ENCODE data around the gene RASA3.

Gene RASA3

GRCh38 chr13:114035186-114035582, 97.2 kb downstream of the RASA3 start:
- no peak for DNase-seq (ENCODE audit: low spot score)

DNA sequence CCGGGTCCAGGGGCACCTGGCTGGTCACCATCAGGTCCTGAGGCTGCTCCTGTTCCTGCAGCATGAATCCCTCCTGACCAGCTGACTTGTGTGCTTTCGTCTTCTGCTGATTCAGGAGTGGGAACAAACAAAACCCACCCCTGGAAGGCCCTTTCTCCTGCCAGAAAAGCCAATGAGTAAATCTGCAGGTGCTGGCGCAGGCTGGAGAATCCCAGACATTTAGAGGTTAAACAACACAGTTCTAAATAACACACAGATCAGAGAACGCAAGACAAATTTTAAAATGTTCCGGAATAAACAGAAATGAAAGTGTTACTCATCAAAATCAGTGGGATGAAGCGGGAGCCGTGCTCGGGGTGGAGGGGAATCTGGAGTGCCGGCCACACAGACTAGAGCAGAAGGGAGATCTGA, 97.9 kb downstream of the RASA3 start:
- no peak for DNase-seq (ENCODE audit: low spot score)

GRCh38 chr13:114033541-114034315, 98.7 kb downstream of the RASA3 start:
- DNase-seq (ENCODE audit: low spot score), result no peak

GRCh38 chr13:114032126-114032799, 100.2 kb downstream of the RASA3 start:
- no peak for DNase-seq (ENCODE audit: low spot score)

DNA sequence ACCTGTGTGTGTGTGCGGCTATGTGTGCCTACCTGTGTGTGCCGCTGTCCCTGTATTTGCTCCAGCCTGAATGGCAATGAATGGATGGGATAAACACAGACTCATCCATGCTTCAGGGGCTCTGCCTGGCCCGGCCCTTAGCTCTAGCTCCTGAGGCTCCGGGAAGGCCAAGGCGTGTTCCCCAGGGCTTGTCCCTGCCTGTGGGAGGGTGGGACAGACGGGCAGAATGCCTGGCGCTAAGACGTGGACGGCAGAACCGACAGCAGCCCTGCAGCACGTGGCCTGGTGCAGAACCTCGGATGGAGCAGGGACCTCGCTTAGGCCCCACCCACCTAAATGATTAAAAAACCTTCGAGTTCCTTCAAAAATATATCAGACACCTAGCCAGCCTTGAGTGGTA, 100.8 kb downstream of the RASA3 start:
- DNase-seq (ENCODE audit: low spot score), result no peak

DNA sequence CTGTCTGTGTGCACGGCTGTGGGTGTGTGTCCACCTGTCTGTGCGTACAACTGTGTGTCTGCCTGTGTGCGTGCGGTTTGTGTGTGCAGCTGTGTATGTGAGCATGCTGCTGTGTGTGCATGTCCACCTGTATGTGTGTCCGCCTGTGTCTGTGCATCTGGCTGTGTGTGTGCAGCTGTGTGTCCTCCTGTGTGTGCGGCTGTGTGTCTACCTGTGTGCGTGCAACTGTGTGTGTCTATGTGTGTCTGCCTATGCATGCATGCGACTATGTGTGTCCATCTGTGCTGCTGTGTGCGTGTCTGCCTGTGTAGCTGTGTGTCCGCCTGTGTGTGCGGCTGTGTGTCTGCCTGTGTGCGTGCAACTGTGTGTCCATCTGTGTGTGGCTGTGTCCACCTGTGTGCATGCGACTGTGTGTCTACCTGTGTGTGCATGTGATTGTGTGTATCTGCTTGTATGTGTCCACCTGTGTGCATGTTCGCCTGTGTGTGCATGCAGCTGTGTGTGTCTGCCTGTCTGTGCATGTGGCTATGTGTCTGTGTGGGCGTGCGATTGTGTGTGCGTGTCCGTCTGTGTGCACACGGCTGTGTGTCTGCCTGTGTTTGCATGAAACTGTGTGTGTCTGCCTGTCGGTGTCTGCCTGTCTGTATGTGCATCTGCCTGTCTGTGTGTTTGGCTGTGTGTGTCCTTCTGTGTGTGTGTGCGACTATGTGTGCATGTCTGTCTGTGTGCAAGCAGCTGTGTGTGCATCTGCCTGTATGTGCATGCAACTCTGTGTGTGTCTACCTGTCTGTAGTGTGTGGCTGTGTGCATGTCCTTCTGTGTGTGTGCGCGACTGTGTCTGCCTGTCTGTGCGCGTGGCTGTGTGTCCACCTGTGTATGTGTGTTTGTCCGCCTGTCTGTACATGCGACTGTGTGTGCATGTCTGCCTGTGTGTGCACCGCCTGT, 101.5 kb downstream of the RASA3 start:
- DNase-seq (ENCODE audit: low spot score), result no peak

DNA sequence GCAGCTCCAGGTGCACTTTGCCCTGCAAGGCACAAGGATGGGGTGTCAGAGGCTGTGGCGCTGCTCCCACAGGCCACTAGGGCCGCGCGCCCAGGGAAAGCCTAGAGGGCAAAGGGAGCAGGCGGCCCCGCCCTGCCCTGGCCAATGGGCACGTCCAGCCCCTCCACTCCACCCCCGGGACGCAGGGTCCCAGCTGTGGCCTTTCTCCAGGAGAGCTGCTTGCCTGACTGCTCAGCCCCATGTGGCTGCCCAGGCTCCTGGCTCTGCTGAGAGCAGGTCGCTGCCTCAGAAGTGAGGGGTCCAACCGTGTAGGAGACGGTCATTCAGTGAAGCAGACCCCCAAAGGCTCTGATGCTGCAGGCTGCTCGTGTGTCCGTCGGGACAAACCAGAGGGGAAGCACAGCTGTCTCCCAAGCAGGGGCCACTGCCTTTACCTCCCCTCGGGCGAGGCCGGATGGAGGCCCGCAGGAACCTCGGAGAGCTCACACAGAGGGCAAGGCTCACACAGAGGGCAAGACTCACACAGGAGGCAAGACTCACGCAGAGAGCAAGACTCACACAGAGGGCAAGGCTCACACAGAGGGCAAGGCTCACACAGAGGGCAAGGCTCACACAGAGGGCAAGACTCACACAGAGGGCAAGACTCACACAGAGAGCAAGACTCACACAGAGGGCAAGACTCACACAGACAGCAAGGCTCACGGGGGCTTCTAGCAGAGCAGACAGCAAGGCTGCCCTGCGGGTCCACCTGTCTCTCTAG, 102.4 kb downstream of the RASA3 start:
- DNase-seq (ENCODE audit: low spot score), result no peak

DNA sequence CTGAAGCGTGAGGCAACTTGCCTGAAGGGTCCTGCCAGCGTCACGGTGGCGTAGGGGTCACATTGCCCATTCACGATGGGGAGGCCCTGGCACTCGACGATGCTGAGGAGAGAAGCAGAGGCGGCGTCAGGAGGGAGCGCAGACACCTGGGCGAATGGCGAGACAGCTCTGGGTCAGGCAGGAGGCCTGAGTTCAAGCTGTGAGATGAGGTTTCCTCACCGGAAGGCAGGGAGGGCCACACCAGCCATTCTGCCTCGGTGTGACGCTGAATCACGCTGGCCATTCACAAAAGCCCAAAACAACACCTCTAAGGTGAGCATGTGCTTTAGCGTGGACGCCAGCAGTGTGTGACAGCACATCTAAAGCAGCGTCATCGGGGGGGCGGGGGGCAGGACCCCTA, 104.6 kb downstream of the RASA3 start:
- DNase-seq (ENCODE audit: low spot score), result no peak

DNA sequence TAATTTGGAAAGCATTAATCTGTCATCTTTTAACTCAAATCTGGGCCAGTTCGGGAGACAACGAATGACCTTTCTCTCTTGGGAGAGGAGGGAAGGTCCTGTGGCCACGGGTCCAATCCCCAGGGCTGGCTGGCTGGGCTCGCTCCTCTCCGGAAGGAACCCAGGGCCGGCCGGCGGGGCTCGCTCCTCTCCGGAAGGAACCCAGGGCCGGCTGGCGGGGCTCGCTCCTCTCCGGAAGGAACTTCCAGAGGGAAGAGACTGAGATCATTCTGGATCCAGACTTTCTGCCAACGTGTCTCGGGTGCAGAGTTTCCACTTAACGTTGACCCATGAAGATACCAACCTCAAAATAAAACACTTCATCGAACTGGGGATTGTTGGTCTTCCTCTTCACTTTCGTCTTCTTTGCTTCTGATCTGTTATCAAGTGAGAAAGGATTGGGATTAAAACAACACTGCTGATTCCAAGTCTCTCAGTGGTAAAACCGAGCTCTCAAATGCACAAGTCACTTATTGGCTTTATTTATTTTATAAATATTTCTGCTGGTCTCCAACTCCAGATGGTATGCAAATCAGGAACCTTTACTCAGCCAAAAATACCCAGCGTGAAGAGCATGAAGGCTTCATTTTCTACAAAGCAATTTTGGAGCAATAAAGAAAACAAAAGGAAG, 105.2 kb downstream of the RASA3 start:
- DNase-seq (ENCODE audit: low spot score), result no peak

GRCh38 chr13:114026481-114026880, 105.9 kb downstream of the RASA3 start:
- DNase-seq (ENCODE audit: low spot score), result no peak

DNA sequence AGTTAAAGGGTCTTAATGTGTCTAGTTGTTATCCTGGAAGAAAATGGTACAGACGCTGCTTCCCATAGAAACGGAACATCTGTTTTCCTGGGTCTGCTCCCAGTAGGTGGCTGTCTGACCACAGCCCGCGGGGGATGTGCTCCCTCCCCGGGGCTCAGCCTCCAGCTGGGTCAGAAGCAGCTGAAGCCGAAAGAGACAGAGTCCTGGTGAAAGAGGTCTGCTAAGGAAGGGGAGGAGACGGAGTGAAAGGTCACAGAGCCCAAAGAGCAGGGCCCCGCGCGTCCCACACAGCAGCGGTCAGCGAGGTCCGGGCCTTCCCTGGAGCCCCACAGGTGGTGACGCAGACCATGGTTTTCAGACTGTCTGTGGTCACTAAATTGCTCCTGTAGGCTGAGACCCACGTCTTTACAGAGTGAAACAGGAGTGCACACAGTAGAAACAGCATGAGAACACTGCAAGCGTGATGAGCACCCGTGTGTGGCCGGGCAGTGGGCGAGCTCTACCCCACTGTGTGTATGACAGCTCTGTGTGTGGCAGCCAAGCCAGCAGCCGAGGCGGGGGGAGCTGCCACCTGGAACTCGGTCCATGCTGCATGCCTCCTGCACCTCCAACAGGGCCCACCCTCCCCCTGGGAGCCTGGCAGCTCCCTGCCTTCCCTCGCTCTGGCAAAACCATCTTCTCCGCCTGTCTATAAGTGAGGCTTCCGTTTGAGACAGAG, 106.5 kb downstream of the RASA3 start:
- peak; percentile 28 for DNase-seq (ENCODE audit: low spot score)

GRCh38 chr13:114025405-114025713, 107.1 kb downstream of the RASA3 start:
- no peak for DNase-seq (ENCODE audit: low spot score)

- DNase-seq (ENCODE audit: low spot score), result no peak
Observed at GRCh38 chr13:114024603-114025404, 107.6 kb downstream of the RASA3 start.

DNA sequence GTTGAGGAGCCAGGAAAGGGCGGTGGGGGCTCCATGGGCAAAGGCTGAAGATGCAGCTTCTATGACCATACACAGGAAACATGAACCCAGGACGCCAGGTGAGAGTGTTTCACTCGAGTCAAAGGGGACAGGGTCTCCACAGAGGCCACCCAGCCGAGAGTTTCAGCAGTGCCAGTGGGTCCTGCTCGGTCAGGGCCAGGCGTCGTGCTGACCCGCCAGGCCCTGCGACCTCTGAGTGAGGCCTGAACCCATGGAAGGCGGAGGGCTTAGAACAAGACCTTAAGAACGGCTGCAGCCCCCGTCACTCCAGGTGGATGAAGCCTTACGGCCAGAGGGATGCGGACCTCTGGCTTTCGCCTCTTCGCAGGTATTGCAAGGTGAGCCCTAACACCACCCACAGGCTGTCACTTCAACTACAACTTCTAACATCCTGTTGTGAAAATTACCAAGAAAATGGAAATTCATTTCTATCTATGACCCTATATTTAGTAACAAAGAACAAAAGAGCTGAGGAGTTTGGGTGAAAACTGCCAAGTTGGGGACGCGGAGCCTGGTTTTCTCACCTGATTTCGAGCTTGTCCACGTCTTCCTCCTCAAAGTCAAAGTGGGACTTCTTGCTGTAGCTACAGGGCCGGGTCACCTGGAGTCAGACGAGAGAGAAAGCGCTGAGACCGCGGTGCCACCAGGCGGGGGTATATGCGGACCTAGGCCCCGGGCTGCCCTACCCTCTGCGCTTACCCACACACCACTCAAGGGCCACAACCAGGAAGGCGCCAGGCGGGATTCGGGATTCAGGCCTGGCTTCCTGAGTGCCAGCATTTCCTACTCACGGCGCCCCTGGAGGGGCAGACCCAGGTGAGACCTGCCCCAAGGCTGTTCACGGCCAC, 108.5 kb downstream of the RASA3 start:
- no peak for DNase-seq (ENCODE audit: low spot score)

DNA sequence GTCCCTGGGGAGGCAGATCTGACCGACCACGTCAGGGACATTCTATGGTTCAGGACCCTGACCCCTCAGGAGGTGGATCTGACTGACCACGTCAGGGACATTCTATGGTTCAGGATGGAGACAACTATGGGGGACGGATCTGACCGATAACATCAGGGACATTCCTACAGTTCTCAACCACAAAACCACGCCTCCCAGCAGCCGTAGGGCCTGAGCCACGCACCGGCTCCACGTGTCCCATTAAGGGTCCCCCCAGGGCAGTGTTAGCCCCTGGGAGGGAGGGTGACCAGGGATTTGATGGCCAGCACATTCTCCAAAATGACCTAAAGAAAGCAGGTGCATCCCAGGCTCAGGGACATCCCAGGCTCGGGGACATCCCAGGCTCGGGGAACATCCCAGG, 109.5 kb downstream of the RASA3 start:
- DNase-seq (ENCODE audit: low spot score), result no peak

DNA sequence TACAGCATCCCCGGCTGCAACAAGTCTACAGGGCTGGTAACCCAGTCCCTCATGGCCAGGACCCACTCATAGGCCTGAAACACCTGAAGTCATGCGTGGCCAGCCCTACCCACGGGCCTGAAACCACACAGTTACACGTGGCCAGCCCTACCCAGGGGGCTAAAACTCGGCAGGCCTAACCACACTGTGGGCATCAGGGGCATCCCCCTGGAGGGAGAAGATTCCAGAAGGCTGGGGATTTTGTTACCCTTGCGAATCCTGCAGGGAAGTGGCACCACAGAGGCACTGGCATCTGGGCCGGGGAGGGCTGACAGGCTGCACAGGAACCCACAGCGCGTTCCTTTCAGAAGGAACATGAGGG, 110.1 kb downstream of the RASA3 start:
- DNase-seq (ENCODE audit: low spot score), result no peak

GRCh38 chr13:114021464-114022308, 110.7 kb downstream of the RASA3 start:
- peak; percentile 84 for DNase-seq (ENCODE audit: low spot score)
